DOHH2 (cell line): Measurements from ENCODE around the gene HIKESHI.

Experiments
- CTCF ChIP-seq: fragments of 200-600 bp; sonication (generic); IDR thresholded peaks from one replicate; pipeline ENCODE4 v1.5.1; 2014; ENCODE audit warnings: antibody characterized with exemption, mild to moderate bottlenecking, low read depth, low read length; ENCODE audit not compliant: poor library complexity, severe bottlenecking
- EZH2phosphoT487 ChIP-seq: fragments of 200-600 bp; sonication (generic); IDR thresholded peaks from 2 replicates; pipeline ENCODE4 v1.6.1; 2017; ENCODE audit warnings: borderline replicate concordance, mild to moderate bottlenecking, antibody characterized with exemption, low read length, moderate library complexity, mixed read lengths

GRCh38 chr11:86301742-86302091 lies 323 bp upstream of the HIKESHI start:
- TF ChIP-seq EZH2phosphoT487 (no peak), CTCF (no peak)
